ENCODE data around the gene HNRNPCL4. TPM values are rescaled to one million over a fixed set of nuclear protein-coding genes. Genes with fewer than 3 reads are reported as not detected.
"Not testable (repeated sequence)": the region's sequence is repeated elsewhere in the genome, so short reads cannot be mapped to it uniquely, and the experiment has no call there.

The HNRNPCL4 gene
- not detected for total RNA-seq

DNA sequence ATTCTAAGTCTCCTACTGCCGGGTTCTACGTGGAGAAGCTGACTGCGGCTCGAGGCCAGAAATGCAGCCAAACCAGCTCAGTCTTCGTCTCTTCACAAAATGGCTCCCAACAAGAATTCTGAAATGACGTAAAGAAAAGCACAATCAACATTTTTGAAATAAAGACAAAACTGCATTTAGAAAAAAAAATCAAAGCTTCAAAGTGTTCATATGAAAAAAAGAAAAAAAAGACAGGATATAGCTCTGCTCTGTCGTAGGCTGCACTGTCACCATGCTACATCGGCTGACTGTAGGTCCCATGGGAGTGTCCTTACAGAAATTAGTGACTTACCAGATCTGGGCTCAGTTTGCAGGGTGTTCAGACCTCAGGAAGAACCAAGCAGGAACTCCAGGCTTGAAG lies at the start of gene HNRNPCL4:
HNRNPCL4 (minus strand) TSS at position 101 of the 400 bp plus-strand sequence. CDS start 164 bp downstream, outside the sequence.
- in situ Hi-C loops (cut with MboI; ENCODE audit: low sequenced_read_pairs in 4 of 4); H3K4me3 ChIP-seq; DNase-seq; H3K27ac ChIP-seq; intact Hi-C loops (cut with DNase I; ENCODE audit: low total_unique reads); H3K36me3 ChIP-seq; ATAC-seq; H3K27me3 ChIP-seq; H3K4me1 ChIP-seq; H3K9me3 ChIP-seq: not testable (repeated sequence)

- intact Hi-C loops (cut with DNase I; ENCODE audit: low total_unique reads); H3K4me1 ChIP-seq; H3K27ac ChIP-seq; H3K9me3 ChIP-seq; DNase-seq; in situ Hi-C loops (cut with MboI; ENCODE audit: low sequenced_read_pairs in 4 of 4); H3K4me3 ChIP-seq; ATAC-seq; H3K27me3 ChIP-seq; H3K36me3 ChIP-seq: not testable (repeated sequence)
These were observed 43.3 kb upstream of the HNRNPCL4 start for GRCh38 chr1:13208712-13209111.

- intact Hi-C loops (cut with DNase I; ENCODE audit: low total_unique reads): not testable (repeated sequence)
These were observed 35.9 kb upstream of the HNRNPCL4 start, which contains the start of gene PRAMEF13 for GRCh38 chr1:13201309-13201708. Gene PRAMEF13, minus strand, starts transcription at chr1:13201409. Its CDS starts 1,820 bp downstream, at chr1:13199589.

DNA sequence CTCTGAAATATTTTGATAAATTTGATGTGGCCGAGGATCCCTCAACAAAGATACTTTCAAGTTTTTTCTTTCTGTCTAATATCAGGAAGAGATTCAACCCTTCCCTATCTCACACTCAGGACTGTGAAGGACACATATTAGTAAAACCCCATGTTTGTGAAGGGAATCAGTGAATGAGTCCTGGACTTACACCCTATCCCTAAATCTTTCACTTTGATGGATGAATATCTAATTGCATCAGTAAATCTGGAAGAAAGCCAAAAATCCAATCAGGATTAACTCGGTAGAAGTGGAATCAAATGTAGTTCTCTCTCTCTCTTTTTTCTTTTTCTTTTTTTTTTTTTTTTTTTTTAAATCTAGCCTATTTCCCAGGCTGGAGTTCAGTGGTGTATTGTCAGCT lies 6.1 kb upstream of the HNRNPCL4 start, which contains the start of gene PRAMEF9:
PRAMEF9 (plus strand) TSS at position 301 of the 400 bp plus-strand sequence. CDS start 3,433 bp downstream, outside the sequence.
- in situ Hi-C loops (cut with MboI; ENCODE audit: low sequenced_read_pairs in 4 of 4): not testable (repeated sequence)

More at GRCh38 chr1:13201309-13201708, 35.9 kb upstream of the HNRNPCL4 start, which contains the start of gene PRAMEF13:
- H3K4me1 ChIP-seq; in situ Hi-C loops (cut with MboI; ENCODE audit: low sequenced_read_pairs in 4 of 4); H3K4me3 ChIP-seq; H3K27me3 ChIP-seq; ATAC-seq; H3K27ac ChIP-seq; H3K9me3 ChIP-seq; DNase-seq; H3K36me3 ChIP-seq: not testable (repeated sequence)

GRCh38 chr1:13155909-13156308 lies 9.5 kb downstream of the HNRNPCL4 start, which contains the start of gene PRAMEF26:
Gene PRAMEF26, minus strand, starts transcription at chr1:13156009. Its CDS starts 2,914 bp downstream, at chr1:13153095.
- H3K27me3 ChIP-seq; intact Hi-C loops (cut with DNase I; ENCODE audit: low total_unique reads); H3K36me3 ChIP-seq; H3K4me1 ChIP-seq; H3K4me3 ChIP-seq; H3K9me3 ChIP-seq; H3K27ac ChIP-seq; ATAC-seq; in situ Hi-C loops (cut with MboI; ENCODE audit: low sequenced_read_pairs in 4 of 4); DNase-seq: not testable (repeated sequence)

More for the DNA sequence above, 6.1 kb upstream of the HNRNPCL4 start, which contains the start of gene PRAMEF9:
- H3K4me3 ChIP-seq; ATAC-seq; H3K27ac ChIP-seq; DNase-seq; H3K36me3 ChIP-seq; H3K27me3 ChIP-seq; H3K9me3 ChIP-seq; intact Hi-C loops (cut with DNase I; ENCODE audit: low total_unique reads); H3K4me1 ChIP-seq: not testable (repeated sequence)

DNA sequence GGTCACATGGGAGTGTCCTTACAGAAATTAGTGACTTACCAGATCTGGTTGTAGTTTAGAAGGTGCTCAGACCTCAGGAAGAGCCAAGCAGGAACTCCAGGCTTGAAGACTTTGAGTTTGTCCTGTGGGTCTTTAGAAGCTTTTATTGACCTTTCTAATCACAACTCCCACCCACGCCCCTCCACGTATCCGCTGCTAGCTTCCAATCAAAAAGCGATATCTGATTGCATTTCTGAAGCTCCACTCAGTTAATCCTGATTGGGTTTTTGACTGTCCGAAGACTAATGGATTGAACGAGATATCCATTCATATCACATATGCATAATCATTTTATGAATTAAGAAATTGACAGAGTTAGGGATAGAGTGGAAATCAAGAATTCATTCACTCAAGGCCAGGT lies 48.7 kb downstream of the HNRNPCL4 start, which contains the start of gene HNRNPCL2:
HNRNPCL2 (minus strand) TSS at position 101 of the 400 bp plus-strand sequence. CDS start 454 bp downstream, outside the sequence.
- ATAC-seq; H3K4me1 ChIP-seq; H3K27me3 ChIP-seq; H3K36me3 ChIP-seq; DNase-seq; H3K9me3 ChIP-seq; intact Hi-C loops (cut with DNase I; ENCODE audit: low total_unique reads); H3K27ac ChIP-seq; in situ Hi-C loops (cut with MboI; ENCODE audit: low sequenced_read_pairs in 4 of 4); H3K4me3 ChIP-seq: not testable (repeated sequence)

Other genes starting within 250 kb of the HNRNPCL4 start
- gene PRAMEF7, start 249.0 kb downstream of the HNRNPCL4 start, total RNA-seq: not detected
- not detected for gene PRAMEF6, start 218.1 kb downstream of the HNRNPCL4 start, total RNA-seq
- not detected for gene PRAMEF27, start 109.1 kb downstream of the HNRNPCL4 start, total RNA-seq
- gene HNRNPCL3, start 104.9 kb downstream of the HNRNPCL4 start, total RNA-seq: not detected
- not detected for gene PRAMEF25, start 94.9 kb downstream of the HNRNPCL4 start, total RNA-seq
- not detected for gene HNRNPCL2, start 48.8 kb downstream of the HNRNPCL4 start, total RNA-seq
- not detected for gene PRAMEF26, start 9.6 kb downstream of the HNRNPCL4 start, total RNA-seq
- gene PRAMEF9, start 6.2 kb upstream of the HNRNPCL4 start, total RNA-seq: not detected
- not detected for gene PRAMEF13, start 35.8 kb upstream of the HNRNPCL4 start, total RNA-seq
- gene PRAMEF18, start 60.5 kb upstream of the HNRNPCL4 start, total RNA-seq: not detected
- not detected for gene PRAMEF5, start 88.6 kb upstream of the HNRNPCL4 start, total RNA-seq
- gene PRAMEF8, start 119.5 kb upstream of the HNRNPCL4 start, total RNA-seq: not detected
- gene PRAMEF33, start 137.9 kb upstream of the HNRNPCL4 start, total RNA-seq: not detected
- gene PRAMEF15, start 149.9 kb upstream of the HNRNPCL4 start, total RNA-seq: not detected
- not detected for gene PRAMEF14, start 181.5 kb upstream of the HNRNPCL4 start, total RNA-seq
- not detected for gene PRAMEF19, start 206.3 kb upstream of the HNRNPCL4 start, total RNA-seq
- not detected for gene PRAMEF17, start 224.0 kb upstream of the HNRNPCL4 start, total RNA-seq
- gene PRAMEF20, start 244.8 kb upstream of the HNRNPCL4 start, total RNA-seq: not detected